Astrocyte (in vitro differentiated cells and primary cell): ENCODE results near the gene SLC7A8. TPM values are rescaled to one million over a fixed set of nuclear protein-coding genes. Genes with fewer than 3 reads are reported as not detected.

Experiments
- DNase-seq: peaks from one replicate; pipeline ENCODE4 v3.0.0-alpha.2; 2010; ENCODE audit warnings: low read depth
- FAIRE-seq: peaks from 2 replicates; lab custom pipeline; 2011; peaks lifted over from hg19 to GRCh38; lab: Jason Lieb, UNC
- H2AFZ ChIP-seq: 2 replicates; pipeline ENCODE4 v1.6.0; 2012; ENCODE audit warnings: low read depth, low read length, inconsistent platforms
- H3K27ac ChIP-seq: 2 replicates; pipeline ENCODE4 v1.5.1; 2011; ENCODE audit warnings: low read depth, low read length, inconsistent platforms
- H3K27me3 ChIP-seq: 2 replicates; pipeline ENCODE4 v1.6.0; 2011; ENCODE audit warnings: low read length, inconsistent platforms; ENCODE audit not compliant: insufficient read depth
- H3K36me3 ChIP-seq: 2 replicates; pipeline ENCODE4 v1.5.1; 2011; ENCODE audit warnings: low read length, inconsistent platforms; ENCODE audit not compliant: insufficient read depth
- H3K4me1 ChIP-seq: 2 replicates; pipeline ENCODE4 v1.5.1; 2011; ENCODE audit warnings: low read length, inconsistent platforms; ENCODE audit not compliant: insufficient read depth
- H3K4me2 ChIP-seq: 2 replicates; pipeline ENCODE4 v1.6.0; 2012; ENCODE audit warnings: low read length, inconsistent platforms
- H3K4me3 ChIP-seq: 2 replicates; pipeline ENCODE4 v1.5.1; 2011; ENCODE audit warnings: low read depth, mild to moderate bottlenecking, low read length, inconsistent platforms; ENCODE audit not compliant: insufficient read depth
- H3K79me2 ChIP-seq: 2 replicates; pipeline ENCODE4 v1.6.0; 2012; ENCODE audit warnings: mild to moderate bottlenecking, low read length, inconsistent platforms; ENCODE audit not compliant: insufficient read depth
- H3K9ac ChIP-seq: 2 replicates; pipeline ENCODE4 v1.6.0; 2012; ENCODE audit warnings: mild to moderate bottlenecking, low read length, inconsistent platforms
- H3K9me3 ChIP-seq: 2 replicates; pipeline ENCODE4 v1.5.1; 2012; ENCODE audit warnings: low read depth, mild to moderate bottlenecking, low read length, inconsistent platforms; ENCODE audit not compliant: insufficient read depth
- H4K20me1 ChIP-seq: 2 replicates; pipeline ENCODE4 v1.6.0; 2012; ENCODE audit warnings: low read length, inconsistent platforms; ENCODE audit not compliant: insufficient read depth
- H3K27ac Mint-ChIP-seq: one replicate; pipeline ENCODE4 v1.8.0; 2021; ENCODE audit warnings: mild to moderate bottlenecking, mixed read lengths; ENCODE audit not compliant: unreplicated experiment
- H3K27me3 Mint-ChIP-seq: one replicate; pipeline ENCODE4 v1.8.0; 2021; ENCODE audit warnings: low read depth, mixed read lengths; ENCODE audit not compliant: unreplicated experiment
- H3K36me3 Mint-ChIP-seq: one replicate; pipeline ENCODE4 v1.8.0; 2021; ENCODE audit warnings: low read depth, mixed read lengths; ENCODE audit not compliant: unreplicated experiment
- H3K4me1 Mint-ChIP-seq: one replicate; pipeline ENCODE4 v1.8.0; 2021; ENCODE audit warnings: low read depth, mixed read lengths; ENCODE audit not compliant: unreplicated experiment
- H3K4me3 Mint-ChIP-seq: one replicate; pipeline ENCODE4 v1.8.0; 2021; ENCODE audit warnings: mild to moderate bottlenecking, moderate library complexity, mixed read lengths; ENCODE audit not compliant: unreplicated experiment
- H3K9me3 Mint-ChIP-seq: one replicate; pipeline ENCODE4 v1.8.0; 2021; ENCODE audit warnings: mild to moderate bottlenecking, mixed read lengths; ENCODE audit not compliant: unreplicated experiment
- EZH2 ChIP-seq: IDR thresholded peaks from 2 replicates; pipeline ENCODE4 v1.6.1; 2012; ENCODE audit warnings: mild to moderate bottlenecking, low read length, inconsistent platforms; ENCODE audit not compliant: insufficient read depth
- total RNA-seq: library from RNA; stranded (reverse); gene quantifications from 2 replicates; pipeline ENCODE4 v1.2.1, GENCODE V29; 2021
- TF ChIP-seq, protein P1 (sequence below): IDR thresholded peaks from 2 replicates; pipeline ENCODE4 v1.5.1; 2011; ENCODE audit warnings: low read depth, mild to moderate bottlenecking, inconsistent platforms, low read length, moderate library complexity; ENCODE audit not compliant: insufficient read depth

SLC7A8 gene
- total RNA-seq, 1 donor from 2014 or later = 6.5 TPM

DNA sequence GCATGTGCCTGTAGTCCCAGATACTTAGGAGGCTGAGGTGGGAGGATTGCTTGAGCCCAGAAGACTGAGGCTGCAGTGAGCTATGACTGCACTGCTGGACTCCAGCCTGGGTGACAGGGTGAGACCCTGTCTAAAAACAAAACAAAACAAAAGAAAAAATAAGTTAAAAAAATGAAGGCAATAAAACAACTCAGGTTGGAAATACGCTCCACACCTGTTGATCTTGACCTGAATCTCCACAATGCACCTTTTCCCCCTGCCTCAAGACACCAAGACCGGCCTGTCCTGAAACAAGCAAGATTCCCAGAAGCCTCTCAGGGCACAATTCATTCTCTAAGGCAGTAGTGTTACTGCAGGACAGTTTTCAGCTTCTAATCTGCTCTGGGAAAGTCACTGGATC is 43.6 kb downstream of the SLC7A8 start:
- peaks cover 5% of the 10 kb centered on the region for H3K4me1 Mint-ChIP-seq
- H3K4me1 ChIP-seq = no peaks in the 10 kb centered on the region
- no peak overlapping the region for H2AFZ ChIP-seq
- H3K9me3 ChIP-seq = no peaks in the 10 kb centered on the region
- H3K4me3 ChIP-seq = no peak overlapping the region
- H3K27me3 ChIP-seq = peaks cover 6% of the 10 kb centered on the region
- peaks cover 35% of the 10 kb centered on the region for H3K27me3 Mint-ChIP-seq
- no peaks in the 10 kb centered on the region for H3K36me3 ChIP-seq
- H3K27ac Mint-ChIP-seq = no peak overlapping the region
- H3K4me3 Mint-ChIP-seq = no peak overlapping the region
- FAIRE-seq (no peak), DNase-seq (no peak)
- no peak overlapping the region for H3K9ac ChIP-seq
- no peaks in the 10 kb centered on the region for H4K20me1 ChIP-seq
- H3K4me2 ChIP-seq = no peak overlapping the region
- TF ChIP-seq, protein P1, sequence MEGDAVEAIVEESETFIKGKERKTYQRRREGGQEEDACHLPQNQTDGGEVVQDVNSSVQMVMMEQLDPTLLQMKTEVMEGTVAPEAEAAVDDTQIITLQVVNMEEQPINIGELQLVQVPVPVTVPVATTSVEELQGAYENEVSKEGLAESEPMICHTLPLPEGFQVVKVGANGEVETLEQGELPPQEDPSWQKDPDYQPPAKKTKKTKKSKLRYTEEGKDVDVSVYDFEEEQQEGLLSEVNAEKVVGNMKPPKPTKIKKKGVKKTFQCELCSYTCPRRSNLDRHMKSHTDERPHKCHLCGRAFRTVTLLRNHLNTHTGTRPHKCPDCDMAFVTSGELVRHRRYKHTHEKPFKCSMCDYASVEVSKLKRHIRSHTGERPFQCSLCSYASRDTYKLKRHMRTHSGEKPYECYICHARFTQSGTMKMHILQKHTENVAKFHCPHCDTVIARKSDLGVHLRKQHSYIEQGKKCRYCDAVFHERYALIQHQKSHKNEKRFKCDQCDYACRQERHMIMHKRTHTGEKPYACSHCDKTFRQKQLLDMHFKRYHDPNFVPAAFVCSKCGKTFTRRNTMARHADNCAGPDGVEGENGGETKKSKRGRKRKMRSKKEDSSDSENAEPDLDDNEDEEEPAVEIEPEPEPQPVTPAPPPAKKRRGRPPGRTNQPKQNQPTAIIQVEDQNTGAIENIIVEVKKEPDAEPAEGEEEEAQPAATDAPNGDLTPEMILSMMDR = no peak
- TF ChIP-seq EZH2 = no peak
- no peak overlapping the region for H3K27ac ChIP-seq
- H3K79me2 ChIP-seq = no peaks in the 10 kb centered on the region
- peaks cover 3% of the 10 kb centered on the region for H3K36me3 Mint-ChIP-seq
- no peaks in the 10 kb centered on the region for H3K9me3 Mint-ChIP-seq

DNA sequence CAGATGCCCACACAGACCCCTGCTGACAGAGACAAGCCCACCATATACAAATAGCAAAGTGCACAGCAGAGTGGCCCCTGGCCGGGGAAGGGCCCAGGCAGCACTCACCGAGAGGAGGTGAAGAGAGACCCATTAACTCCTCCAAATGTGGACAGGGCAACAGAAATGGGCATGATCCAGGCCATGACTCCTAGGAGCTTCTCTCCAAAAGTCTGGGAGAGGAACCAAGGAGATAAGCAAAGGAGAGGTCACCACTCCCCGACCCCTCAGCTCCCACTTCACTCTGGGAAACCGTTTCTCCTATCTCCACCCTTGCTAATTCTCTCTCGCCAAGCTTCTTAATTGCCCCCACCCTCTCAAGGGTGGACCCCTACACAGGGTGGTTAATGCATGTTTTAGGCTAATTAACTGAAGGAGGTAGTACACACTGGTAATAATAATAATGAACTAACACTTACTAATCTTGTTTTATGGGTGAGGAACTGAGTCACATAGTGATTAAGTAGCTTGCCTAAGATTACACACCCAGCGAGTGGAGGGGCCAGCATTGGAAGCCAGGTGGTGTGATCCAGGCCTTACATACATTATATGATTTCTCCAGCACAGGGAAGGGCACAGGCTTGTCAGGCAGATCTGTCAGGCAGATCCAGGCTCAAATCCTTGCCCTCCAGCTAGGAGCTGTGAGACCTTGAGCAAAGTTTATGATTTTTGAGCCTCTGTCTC is 45.5 kb downstream of the SLC7A8 start:
- no peaks in the 10 kb centered on the region for H4K20me1 ChIP-seq
- H3K9me3 ChIP-seq = no peaks in the 10 kb centered on the region
- H3K4me1 Mint-ChIP-seq = peaks cover 2% of the 10 kb centered on the region
- DNase-seq (no peak), FAIRE-seq (no peak)
- no peaks in the 10 kb centered on the region for H3K79me2 ChIP-seq
- no peaks in the 10 kb centered on the region for H3K9me3 Mint-ChIP-seq
- H3K27me3 ChIP-seq = peaks cover 2% of the 10 kb centered on the region
- H3K27ac Mint-ChIP-seq = no peak overlapping the region
- no peaks in the 10 kb centered on the region for H3K36me3 ChIP-seq
- H3K4me3 Mint-ChIP-seq = no peak overlapping the region
- H3K4me2 ChIP-seq = no peak overlapping the region
- no peak overlapping the region for H3K27ac ChIP-seq
- H3K4me1 ChIP-seq = no peaks in the 10 kb centered on the region
- TF ChIP-seq EZH2 = no peak
- TF ChIP-seq, protein P1 = no peak
- H3K36me3 Mint-ChIP-seq = peaks cover 3% of the 10 kb centered on the region
- no peak overlapping the region for H3K4me3 ChIP-seq
- no peak overlapping the region for H2AFZ ChIP-seq
- no peak overlapping the region for H3K9ac ChIP-seq
- peaks cover 35% of the 10 kb centered on the region for H3K27me3 Mint-ChIP-seq

DNA sequence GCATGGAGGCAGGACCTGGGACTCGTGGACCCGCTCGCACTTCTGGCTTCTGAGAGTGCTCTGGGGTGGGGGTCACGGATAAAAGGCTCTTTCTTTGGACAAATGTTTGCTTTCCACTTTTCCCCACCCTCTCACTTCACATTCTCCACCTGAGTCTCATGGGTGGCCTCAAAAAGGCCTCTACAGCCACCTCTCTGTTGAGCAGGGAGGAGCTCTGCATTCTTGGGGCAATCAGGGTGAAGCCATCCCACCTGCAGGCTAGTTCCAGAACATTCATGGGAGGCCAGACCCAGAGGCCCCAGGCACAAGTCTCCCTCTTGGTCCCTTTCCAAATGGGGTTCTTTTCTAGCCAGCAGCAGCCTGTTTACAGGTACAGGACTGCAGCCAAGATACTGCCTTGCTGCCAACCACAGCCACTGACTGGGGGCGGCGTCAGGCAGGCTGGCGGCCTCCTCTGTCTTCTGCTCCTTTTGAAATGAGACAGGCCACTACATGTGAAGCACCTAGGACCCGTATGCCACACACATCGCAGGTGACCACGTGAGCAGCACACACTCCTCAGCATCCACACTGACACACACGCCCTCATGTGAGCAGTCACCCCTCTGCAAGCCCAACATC is 46.2 kb downstream of the SLC7A8 start:
- no peaks in the 10 kb centered on the region for H3K36me3 ChIP-seq
- Mint-ChIP-seq H3K4me3 (no peak overlapping the region), H3K4me1 (peaks cover 1% of the 10 kb centered on the region), H3K36me3 (peaks cover 3% of the 10 kb centered on the region), H3K9me3 (no peaks in the 10 kb centered on the region), H3K27ac (no peak overlapping the region), H3K27me3 (peaks cover 35% of the 10 kb centered on the region)
- no peak overlapping the region for H3K4me3 ChIP-seq
- no peak overlapping the region for H3K27ac ChIP-seq
- TF ChIP-seq EZH2 = no peak
- TF ChIP-seq, protein P1 = no peak
- no peak for DNase-seq
- H4K20me1 ChIP-seq = no peaks in the 10 kb centered on the region
- FAIRE-seq = no peak
- H3K9me3 ChIP-seq = no peaks in the 10 kb centered on the region
- H3K4me2 ChIP-seq = no peak overlapping the region
- H3K27me3 ChIP-seq = no peaks in the 10 kb centered on the region
- H3K9ac ChIP-seq = no peak overlapping the region
- H2AFZ ChIP-seq = no peak overlapping the region
- no peaks in the 10 kb centered on the region for H3K4me1 ChIP-seq
- no peaks in the 10 kb centered on the region for H3K79me2 ChIP-seq
